HG02571 (cell line): ENCODE results near the gene NDUFC2.
"Not testable (repeated sequence)": the region's sequence is repeated elsewhere in the genome, so short reads cannot be mapped to it uniquely, and the experiment has no call there.

Experiments used
- ATAC-seq: cut with Tn5 transposase; IDR thresholded peaks from one replicate; pipeline ENCODE4 v1.9.1; 2021; ENCODE audit warnings: mild to moderate bottlenecking, moderate library complexity; ENCODE audit not compliant: unreplicated experiment

Gene NDUFC2

DNA sequence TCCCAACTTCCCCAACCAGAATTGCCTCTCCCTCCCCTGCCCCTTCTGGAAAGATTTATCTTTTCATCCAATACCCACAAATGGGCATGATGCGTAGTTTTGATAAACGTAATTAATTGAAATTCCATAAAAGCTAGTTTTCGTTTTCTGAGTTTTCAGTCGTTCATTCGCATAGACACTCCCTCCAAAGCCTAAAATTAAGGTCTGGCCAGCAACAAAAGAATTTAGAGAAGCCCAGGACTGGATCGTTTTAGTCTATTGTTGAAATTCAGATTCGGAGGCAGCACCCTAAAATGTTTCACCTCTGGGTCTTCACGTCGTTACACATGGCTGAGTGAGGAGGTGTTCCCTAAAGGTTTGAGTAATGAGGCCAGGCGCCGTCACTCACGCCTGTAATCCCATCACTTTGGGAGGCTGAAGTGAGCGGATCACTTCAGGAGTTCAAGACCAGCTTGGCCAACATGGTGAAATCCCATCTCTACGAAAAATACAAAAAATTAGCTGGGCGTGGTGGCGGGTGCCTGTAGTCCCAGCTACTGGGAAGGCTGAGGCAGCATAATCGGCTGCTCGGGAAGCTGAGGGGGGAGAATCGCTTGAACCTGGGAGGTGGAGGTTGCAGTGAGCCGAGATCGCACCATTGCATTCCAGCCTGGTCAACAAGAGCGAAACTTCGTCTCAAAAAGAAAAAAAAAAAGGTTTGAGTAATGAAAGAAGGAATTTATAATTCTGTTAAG is 589 bp upstream of the NDUFC2 start:
- ATAC-seq = no peak

DNA sequence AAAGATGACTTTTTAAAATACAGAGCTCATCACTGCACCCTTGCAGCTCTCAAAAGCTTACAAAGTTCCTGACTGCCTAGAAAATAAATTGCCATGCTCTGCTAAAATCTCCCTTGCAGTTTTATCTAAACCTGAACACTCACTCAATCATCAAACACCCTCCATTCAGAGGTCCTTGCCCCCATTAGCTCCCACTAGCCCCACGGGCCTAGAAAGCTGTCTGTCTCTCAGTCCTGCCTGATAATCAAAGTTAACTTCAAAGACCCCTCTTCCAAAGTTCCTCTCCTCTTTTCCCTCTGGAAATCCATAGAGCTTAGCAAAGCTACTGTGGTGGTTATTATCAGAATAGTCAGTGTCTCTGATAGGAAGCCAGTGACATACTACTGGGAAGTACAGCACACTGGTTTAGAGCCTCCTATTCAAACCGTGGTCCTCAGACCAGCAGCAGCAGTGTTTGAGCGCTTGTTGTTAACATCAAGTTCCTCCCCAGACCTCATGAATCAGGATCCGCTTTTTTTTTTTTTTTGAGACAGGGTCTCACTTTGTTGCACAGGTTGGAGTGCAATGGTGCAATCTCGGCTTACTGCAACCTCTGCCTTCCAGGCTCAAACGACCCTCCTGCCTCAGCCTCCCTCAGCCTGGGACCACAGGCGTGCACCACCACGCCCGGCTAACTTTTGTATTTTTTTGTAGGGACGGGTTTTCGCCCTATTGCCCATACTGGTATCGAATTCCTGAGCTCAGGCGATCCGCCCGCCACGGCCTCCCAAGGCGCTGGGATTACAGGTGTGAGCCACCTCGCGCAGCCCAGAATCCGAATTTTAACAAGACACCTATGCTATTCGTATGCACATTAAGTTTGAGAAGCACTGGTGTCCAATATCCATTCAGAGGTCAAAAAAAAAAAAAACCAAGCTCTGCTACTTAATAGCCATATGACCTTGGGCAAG is 1.2 kb downstream of the NDUFC2 start:
- ATAC-seq = no peak

DNA sequence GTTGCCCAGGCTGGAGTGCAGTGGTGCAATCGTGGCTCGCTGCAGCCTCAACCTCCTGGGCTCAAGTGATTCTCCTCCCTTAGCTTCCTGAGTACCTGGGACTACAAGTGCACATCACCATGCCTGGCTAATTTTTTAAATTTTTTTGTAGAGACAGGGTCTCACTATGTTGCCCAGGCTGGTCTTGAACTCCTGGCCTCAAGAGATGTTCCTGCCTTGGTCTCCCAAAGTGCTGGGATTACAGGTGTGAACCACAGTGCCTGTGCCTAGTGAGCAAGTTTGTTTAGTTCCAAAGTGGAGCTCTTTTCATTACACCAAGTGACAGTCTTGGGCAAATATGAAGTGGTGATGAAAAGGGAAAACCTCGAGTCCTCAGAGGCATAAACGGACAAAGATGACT is 2.1 kb downstream of the NDUFC2 start:
- not testable (repeated sequence) for ATAC-seq

DNA sequence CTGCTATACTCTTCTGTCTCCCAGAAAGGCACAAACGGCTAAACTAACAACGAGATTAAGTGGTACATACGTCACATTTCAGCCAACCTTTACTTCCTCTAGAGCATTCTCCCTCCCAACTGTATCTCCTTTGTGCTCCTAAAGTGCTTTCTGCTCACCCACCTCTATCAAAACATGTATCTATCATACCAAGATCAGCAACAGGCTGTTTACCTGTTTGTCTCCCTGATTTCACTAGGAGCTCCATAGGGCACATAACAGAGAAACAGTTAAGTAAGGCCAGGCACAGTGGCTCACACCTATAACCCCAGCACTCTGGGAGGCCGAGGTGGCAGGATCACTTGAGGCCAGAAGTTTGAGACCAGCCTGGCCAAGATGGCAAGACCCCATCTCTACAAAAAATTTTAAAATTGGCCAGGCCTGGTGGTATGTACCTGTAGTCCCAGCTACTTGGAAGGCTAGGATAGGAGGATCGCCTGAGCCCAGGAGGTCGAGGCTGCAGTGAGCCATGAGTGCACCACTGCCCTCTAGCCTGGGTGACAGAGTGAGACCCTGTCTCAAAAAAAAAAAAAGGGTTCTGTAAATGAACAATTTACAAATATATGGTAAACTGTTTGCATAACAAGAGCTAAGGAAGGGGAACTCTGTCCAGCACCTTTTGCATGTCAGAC is 2.8 kb downstream of the NDUFC2 start:
- ATAC-seq = no peak

DNA sequence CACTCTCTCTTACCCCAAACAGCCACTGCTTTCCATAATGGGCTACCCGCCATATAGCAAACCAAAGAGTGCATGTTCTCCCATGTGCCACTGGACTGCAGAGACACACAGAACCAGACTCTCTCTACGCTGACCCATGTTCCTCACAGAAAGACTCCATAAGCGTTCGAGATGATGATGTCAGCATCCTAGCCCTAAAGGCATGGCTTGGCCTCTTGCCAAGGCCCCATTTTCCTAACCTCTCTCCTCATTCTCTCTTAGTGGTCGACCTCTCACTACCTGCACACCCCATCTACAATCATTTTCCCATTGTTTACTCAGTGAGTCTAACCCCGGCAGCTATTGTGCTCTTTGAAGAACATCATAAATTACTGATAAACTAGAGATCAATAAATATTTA is 4.9 kb downstream of the NDUFC2 start:
- ATAC-seq = no peak

DNA sequence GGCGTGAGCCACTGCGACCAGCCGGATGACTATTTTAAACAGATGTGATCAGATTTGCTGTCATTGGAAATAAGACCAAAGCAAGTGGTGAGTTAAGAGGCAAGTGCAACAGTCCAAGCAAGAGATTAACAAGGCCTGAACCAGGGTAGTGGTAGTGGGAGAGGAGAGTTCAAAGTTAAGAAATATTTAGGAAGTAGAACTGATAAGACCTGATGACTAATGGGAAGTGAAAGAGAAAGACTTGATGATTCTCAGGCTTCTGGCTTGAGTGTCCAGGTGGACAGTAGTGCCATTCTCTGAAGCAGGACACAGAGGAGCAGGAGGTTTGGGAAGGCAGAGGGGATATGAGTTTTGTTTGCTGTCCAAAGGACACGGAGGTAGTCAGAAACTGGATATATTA is 7.2 kb downstream of the NDUFC2 start:
- ATAC-seq = no peak

DNA sequence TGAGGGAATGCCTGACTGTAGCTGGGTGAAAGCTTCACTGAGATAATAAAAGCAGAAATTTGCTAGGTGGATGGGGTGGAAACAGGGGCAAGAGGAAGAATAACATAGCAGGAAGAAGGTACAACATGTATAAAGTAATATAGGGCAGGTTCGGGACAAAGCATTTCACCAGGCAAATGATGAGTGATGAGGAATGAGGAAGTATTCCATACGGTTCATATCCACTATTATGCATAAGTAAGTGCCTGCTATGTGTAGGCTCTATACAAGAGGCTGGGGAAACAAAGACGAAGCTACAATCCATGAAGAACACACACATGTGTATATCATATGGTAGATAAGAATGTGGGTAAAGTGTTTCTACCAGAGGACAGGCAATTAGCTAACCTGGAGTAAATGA is 7.9 kb downstream of the NDUFC2 start:
- ATAC-seq = no peak

DNA sequence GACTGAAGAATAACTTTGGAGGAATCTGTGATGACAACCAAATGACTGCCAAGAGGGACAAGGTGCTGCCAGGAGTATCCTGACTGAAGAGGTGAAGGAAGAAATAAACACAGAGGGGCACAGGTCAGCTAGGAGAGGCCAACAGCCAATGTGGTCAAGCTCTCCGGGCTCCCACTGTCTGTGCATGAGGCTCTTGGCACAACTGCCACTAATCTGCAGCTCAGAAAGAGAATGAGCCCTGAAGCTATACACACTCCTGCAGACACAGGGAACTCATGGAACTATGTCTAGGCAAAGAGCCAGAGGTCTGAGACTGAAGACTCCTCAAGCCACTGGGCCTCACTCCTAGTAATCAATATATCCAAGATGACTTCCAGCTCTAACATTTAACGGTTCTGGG is 9.0 kb downstream of the NDUFC2 start:
- no peak for ATAC-seq

DNA sequence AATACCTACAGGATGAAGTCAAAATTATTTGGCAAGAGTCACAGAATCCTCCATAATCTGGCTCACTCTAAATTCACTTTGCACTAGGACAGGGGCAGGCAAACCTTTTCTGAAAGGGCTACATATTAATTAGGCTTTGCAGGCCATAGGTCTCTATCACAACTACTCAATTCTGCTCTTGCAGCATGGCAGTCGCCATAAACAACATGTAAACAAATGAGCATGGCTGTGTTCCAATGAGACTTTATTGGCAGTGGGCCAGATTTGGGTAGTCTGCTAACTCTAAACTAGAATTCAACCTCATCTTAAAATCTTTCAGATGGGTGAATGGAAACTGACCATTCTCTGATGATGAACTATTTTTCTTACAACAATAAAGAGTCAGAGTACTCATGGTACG is 10.2 kb downstream of the NDUFC2 start:
- ATAC-seq = no peak

DNA sequence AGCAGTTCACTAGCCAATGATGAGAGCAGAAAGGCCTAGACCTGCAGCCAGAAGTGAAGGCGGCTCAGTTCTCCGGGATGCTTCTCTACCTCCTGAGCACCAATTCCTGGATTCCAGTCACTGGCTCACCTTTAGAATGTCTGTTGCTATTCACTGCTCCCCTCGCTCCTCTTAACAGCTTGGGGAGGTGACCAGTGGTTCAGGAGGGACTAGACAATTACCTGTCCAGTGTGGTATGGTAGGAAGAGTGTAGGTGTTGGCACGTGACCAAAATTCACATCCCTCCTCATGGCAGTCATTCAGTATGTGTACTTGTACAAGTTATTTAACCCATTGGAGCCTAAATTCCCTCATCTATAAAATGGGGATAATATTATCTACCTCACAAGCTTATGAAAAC is 12.0 kb downstream of the NDUFC2 start:
- no peak for ATAC-seq

DNA sequence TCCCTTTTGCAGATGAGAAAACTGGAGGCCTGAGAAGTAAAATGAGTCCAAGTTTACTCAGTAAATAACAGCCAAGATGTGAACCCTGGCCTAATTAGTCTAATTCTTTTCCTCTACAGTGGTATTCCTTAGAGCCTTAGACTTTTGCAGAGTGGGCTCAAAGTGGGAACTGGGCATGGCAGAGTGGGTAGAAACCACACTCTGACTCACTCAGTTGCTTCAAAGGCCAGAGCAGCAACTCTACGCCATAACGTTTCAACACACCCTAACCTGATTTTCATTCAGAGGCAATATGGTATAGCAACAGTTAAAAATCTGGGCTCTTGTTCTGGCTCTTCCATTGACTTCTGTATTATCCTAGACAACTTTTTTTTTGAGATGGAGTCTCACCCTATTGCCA is 13.2 kb downstream of the NDUFC2 start:
- ATAC-seq = no peak

DNA sequence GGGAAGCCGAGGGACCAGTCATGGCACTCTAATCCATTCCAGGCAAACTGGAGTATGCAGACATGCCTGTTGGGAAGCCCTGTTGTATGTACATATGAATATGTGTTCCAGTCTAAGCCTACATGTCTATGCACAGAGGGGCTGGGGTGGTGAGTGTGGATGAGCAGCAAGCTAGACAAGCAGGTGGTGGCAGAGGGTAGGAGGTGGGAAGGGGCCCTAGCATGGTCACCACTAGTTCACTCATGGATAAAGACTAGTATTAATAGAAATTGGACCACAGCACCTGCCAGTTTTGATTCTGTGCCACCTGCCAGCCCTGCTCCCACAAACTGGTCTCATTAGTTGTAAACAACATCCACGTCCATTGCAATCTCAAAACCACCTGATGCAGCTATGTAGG is 14.5 kb downstream of the NDUFC2 start:
- ATAC-seq = no peak

DNA sequence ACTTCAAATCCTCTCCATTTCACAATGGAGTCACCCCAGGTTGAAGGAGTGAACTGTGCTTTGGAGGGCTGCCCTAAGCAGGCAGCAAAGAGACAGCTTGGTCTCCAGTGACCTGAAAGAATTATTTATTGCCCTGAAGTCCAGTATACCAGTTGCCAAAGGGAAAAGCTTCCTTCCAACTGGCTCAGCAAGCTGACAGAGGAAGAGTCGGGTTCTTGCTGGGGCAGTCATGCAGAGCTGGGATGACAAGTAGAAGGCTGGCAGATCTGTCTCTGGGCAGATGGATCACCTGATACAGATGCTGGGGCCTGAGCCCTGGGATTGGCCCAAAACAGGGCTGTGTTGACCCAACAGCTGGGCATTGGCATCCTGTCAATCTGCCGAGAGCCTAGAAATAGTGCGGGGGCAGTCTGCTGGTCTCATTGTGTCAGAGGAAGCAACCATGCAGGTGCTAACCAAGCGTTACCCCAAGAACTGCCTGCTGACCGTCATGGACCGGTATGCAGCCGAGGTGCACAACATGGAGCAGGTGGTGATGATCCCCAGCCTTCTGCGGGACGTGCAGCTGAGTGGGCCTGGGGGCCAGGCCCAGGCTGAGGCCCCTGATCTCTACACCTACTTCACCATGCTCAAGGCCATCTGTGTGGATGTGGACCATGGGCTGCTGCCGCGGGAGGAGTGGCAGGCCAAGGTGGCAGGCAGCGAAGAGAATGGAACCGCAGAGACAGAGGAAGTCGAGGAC is 16.1 kb downstream of the NDUFC2 start, which contains the start of gene THRSP:
Gene THRSP (plus strand): TSS at position 422 of the 742 bp plus-strand sequence. CDS start 21 bp downstream, at position 443.
- no peak for ATAC-seq

DNA sequence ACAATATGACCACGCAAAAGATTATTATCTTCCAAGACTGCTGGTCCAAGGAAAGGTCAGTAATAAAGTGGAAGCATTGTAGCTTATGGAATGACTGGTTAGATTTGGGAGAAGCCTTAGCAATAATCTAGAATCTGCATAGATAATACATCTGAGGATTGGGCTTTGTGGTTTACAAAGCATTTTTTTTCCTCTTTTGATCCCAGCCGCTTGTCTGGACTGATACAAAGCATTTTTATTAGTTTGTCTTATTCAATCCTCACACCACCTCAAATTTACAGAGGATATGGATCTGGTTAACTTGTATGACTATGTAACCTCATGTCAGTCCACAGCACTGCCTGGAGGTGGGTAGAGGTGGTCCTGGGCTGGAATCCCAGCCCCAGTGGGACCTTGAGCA is 17.0 kb downstream of the NDUFC2 start:
- no peak for ATAC-seq

DNA sequence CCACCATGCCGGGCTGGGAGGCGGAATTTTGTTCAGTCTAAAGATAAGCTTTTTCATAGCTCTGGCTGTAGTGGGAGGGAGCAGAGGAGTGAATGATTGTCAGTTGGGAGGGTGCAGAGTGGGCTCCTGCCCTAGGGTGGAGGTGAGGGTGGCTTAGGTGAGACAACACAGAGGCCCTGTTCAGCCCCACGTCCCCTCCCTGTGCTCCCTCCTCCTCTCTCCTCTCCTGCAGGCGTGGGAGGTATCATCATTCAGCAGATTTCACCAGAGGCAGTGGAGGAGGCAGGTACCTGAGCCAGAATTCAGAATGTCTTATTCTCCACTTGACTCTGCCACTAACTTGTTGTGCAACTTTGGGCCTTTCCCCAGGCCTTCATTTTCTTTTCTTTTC is 17.7 kb downstream of the NDUFC2 start:
- ATAC-seq = no peak

DNA sequence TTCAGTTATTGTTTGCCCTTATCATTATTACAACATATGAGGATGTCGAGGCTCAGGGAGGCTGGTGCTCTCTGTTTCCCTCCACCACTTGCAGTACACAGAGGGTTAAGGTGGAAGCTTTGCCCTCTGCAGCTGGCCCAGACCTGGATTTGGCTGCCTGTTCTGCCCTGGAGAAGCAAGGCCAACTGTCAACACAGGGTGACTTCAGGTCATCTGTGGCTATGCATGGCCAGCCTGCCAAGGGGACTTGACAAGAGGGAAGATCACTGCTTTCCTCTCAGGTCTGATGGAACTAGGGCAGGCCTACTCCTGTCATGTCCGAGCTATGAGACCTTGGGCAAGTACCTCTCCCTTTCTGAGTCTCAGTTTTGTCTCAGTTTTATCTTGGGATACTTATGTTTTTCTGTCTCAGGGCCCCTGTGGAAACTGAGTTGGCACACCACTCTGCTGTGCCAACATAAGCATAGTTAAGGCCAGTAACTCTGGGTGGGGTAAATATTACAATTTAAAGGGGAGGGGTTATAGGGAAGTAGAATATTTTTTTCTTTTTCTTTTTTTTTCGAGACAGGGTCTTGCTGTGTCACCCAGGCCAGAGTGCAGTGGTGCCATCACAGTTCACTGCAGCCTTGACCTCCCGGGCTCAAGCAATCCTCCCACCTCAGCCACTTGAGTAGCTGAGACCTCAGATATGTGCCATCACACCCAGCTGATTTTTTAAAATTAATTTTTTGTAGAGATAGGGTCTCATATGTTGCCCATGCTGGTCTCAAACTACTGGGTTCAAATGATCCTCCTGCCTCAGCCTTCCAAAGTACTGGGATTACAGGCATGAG is 18.4 kb downstream of the NDUFC2 start:
- ATAC-seq = no peak

DNA sequence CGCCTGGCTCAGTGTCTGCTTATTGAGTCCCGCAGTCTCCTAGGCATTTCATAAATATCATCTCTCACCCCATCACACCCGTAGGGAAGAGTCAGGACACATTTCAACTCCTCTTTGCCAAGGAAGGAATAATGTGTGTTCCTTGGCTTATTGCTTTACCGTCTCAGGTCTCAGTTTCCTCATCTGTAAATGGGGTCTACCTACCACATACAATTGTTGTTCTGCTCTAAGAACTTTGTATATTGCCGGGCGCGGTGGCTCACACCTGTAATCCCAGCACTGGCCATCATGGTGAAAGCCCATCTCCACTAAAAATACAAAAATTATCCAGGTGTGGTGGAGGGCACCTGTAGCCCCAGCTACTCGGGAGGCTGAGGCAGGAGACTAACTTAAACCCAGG is 19.1 kb downstream of the NDUFC2 start:
- no peak for ATAC-seq

DNA sequence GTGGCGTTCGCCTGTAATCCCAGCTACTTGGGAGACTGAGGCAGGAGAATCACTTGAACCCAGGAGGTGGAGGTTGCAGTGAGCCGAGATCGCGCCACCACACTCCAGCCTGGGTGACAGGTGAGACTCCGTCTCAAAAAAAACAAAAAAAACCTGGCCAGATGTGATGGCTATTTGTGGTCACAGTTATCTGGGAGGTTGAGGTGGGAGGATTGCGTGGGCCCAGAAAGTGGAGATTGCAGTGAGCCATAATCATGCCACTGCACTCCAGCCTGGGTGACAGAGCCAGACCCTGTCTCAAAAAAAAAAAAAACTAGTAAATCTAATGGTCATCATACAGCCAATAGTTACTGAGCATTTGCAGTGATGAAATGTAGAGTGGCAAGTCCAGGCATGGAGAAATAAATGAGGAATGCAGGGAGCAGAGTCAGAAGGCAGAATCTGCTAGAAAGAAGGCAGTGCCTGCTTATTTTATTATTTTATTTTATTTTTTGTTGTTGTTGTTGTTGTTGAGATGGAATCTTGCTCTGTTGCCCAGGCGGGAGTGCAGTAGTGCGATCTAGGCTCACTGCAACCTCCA is 19.8 kb downstream of the NDUFC2 start:
- not testable (repeated sequence) for ATAC-seq

DNA sequence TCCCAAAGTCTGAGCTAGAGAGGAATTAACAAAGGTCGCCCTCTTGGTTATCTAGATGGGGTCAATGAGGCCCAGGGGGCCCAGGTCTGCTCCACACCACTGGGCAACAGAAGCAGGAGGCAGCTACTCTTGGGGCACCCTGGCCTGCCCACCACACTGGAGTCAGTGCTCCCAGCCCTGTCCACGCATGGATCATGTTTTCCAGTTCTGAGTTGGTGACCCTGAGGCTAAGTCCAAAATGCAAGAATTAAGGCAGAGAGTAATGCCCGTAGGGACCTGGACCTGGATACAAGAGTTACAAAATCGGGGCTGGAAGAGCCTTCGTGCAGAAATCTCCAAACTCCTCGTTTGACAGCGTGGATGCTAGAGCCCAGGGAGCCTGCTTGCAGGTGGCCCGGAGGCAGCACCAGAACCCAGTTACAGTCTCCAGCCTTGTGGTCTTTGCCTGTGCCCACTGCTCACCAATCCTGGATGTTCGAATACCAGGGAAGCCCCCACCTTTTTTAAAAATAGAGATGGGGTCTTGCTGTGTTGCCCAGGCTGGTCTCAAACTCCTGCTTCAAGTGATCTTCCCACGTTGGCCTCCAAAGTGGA is 22.1 kb downstream of the NDUFC2 start:
- ATAC-seq = no peak
